ENCODE measurements around the gene SPATA33. TPM values are rescaled to one million over a fixed set of nuclear protein-coding genes. Genes with fewer than 3 reads are reported as not detected.

SPATA33 gene
- total RNA-seq, 1 donor = 3.3 TPM

DNA sequence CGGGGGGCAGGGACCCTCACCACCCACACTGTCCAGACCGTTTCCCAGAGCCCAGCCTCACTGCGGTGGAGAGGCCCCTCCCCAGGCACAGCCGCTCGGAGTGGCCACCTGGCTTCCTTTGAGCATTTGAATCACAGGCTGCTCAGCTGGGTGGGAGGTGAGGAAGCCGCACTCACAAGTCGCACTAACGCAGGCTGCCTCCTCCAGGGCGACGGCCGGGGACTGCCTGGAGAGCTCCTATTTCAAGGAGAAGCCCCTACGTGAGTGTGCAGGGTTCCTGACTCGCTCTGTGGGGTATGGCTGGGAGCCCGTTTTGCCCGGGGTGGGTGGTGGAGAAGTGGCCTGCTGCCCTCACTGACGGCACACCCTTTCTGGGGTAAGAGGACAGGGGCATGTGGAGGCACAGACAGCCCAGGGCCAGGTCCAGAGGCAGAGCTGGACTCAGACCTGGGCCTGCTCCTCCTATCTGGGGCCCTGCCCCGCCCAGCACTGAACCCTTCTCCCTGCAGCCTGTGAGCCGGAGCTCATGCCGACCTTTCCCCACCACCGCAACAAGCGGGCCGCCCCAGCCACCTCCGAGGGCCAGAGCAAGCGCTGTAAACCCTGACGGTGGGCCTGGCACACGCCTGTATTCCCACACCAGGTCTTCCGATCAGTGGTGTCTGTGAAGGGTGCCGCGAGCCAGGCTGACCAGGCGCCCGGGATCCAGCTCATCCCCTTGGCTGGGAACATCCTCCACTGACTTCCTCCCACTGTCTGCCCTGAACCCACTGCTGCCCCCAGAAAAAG is 37.6 kb downstream of the SPATA33 start:
- TF ChIP-seq, protein P1, sequence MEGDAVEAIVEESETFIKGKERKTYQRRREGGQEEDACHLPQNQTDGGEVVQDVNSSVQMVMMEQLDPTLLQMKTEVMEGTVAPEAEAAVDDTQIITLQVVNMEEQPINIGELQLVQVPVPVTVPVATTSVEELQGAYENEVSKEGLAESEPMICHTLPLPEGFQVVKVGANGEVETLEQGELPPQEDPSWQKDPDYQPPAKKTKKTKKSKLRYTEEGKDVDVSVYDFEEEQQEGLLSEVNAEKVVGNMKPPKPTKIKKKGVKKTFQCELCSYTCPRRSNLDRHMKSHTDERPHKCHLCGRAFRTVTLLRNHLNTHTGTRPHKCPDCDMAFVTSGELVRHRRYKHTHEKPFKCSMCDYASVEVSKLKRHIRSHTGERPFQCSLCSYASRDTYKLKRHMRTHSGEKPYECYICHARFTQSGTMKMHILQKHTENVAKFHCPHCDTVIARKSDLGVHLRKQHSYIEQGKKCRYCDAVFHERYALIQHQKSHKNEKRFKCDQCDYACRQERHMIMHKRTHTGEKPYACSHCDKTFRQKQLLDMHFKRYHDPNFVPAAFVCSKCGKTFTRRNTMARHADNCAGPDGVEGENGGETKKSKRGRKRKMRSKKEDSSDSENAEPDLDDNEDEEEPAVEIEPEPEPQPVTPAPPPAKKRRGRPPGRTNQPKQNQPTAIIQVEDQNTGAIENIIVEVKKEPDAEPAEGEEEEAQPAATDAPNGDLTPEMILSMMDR (IDR thresholded peaks at IDR 0.05; ENCODE audit: extremely low read depth, low read depth, low read length) = no peak
- Histone ChIP-seq H3K36me3 (ENCODE audit: insufficient read depth, low read length) (peaks cover 30% of the 10 kb centered on the region), H3K79me2 (ENCODE audit: insufficient read depth, low read length) (peaks cover 2% of the 10 kb centered on the region)

DNA sequence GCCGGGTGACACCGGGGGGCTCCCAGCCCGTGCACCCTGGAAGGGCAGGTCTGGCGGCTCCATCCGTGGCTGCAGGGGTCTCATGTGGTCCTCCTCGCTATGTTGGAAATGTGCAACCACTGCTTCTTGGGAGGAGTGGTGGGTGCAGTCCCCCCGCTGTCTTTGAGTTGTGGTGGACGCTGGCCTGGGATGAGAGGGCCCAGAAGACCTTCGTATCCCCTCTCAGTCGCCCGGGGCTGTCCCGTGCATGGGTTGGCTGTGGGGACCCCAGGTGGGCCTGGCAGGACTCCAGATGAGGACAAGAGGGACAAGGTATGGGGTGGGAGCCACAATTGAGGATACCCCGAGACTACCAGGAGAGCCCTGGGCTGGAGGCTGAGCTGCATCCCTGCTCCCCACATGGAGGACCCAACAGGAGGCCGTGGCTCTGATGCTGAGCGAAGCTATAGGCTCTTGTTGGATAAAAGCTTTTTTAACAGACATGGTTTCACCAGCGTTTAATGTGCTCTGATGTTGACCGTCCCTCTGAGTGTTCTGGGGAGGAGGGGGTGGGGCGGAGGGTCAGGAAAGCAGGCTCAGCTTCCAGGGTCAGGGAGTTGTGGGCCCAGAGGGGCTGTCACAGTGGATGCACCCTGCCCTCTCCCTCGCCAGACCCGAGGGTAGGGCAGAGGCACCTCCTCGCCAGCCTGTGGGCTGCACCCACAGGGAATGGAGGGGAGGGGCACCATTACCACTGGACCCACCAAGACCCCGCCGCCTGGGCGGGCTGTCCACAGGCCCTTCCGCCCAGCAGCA is 38.4 kb downstream of the SPATA33 start:
- Histone ChIP-seq H4K20me1 (ENCODE audit: insufficient read depth, low read length) (peaks cover 18% of the 10 kb centered on the region), H3K9me3 (ENCODE audit: low read depth, low read length) (no peaks in the 10 kb centered on the region), H3K27ac (ENCODE audit: low read depth, low read length) (no peak overlapping the region), H3K4me2 (ENCODE audit: insufficient read depth, low read length) (no peak overlapping the region), H3K4me3 (ENCODE audit: insufficient read depth, low read length) (no peak overlapping the region), H3K36me3 (ENCODE audit: insufficient read depth, low read length) (peaks cover 27% of the 10 kb centered on the region), H3K79me2 (ENCODE audit: insufficient read depth, low read length) (peaks cover 3% of the 10 kb centered on the region), H2AFZ (ENCODE audit: low read length) (no peak overlapping the region), H3K27me3 (ENCODE audit: insufficient read depth, low read length) (no peaks in the 10 kb centered on the region), H3K4me1 (ENCODE audit: insufficient read depth, low read length) (peaks cover 9% of the 10 kb centered on the region)
- peak; percentile 86 for DNase-seq (ENCODE audit: insufficient read length, low spot score, missing footprints)
- TF ChIP-seq, protein P1 (IDR thresholded peaks at IDR 0.05; ENCODE audit: extremely low read depth, low read depth, low read length) = no peak

More for the DNA sequence above, 37.6 kb downstream of the SPATA33 start:
- DNase-seq (ENCODE audit: insufficient read length, low spot score, missing footprints) = peak; percentile 90
- no peaks in the 10 kb centered on the region for H3K27me3 ChIP-seq (ENCODE audit: insufficient read depth, low read length)
- H2AFZ ChIP-seq (ENCODE audit: low read length) = no peak overlapping the region
- H3K4me2 ChIP-seq (ENCODE audit: insufficient read depth, low read length) = no peak overlapping the region
- H3K4me3 ChIP-seq (ENCODE audit: insufficient read depth, low read length) = no peak overlapping the region
- H3K27ac ChIP-seq (ENCODE audit: low read depth, low read length) = no peak overlapping the region
- H3K9me3 ChIP-seq (ENCODE audit: low read depth, low read length) = no peaks in the 10 kb centered on the region
- peaks cover 17% of the 10 kb centered on the region for H4K20me1 ChIP-seq (ENCODE audit: insufficient read depth, low read length)
- H3K4me1 ChIP-seq (ENCODE audit: insufficient read depth, low read length) = peaks cover 2% of the 10 kb centered on the region

- H3K27me3 ChIP-seq (ENCODE audit: insufficient read depth, low read length) = no peaks in the 10 kb centered on the region
- no peak overlapping the region for H2AFZ ChIP-seq (ENCODE audit: low read length)
- no peak overlapping the region for H3K27ac ChIP-seq (ENCODE audit: low read depth, low read length)
- H3K79me2 ChIP-seq (ENCODE audit: insufficient read depth, low read length) = peaks cover 3% of the 10 kb centered on the region
- H3K4me1 ChIP-seq (ENCODE audit: insufficient read depth, low read length) = peaks cover 9% of the 10 kb centered on the region
- H3K36me3 ChIP-seq (ENCODE audit: insufficient read depth, low read length) = peaks cover 21% of the 10 kb centered on the region
- H4K20me1 ChIP-seq (ENCODE audit: insufficient read depth, low read length) = peaks cover 18% of the 10 kb centered on the region
- no peak overlapping the region for H3K4me3 ChIP-seq (ENCODE audit: insufficient read depth, low read length)
- peak; percentile 80 for DNase-seq (ENCODE audit: insufficient read length, low spot score, missing footprints)
- H3K9me3 ChIP-seq (ENCODE audit: low read depth, low read length) = no peaks in the 10 kb centered on the region
- TF ChIP-seq, protein P1 (IDR thresholded peaks at IDR 0.05; ENCODE audit: extremely low read depth, low read depth, low read length) = no peak
- no peak overlapping the region for H3K4me2 ChIP-seq (ENCODE audit: insufficient read depth, low read length)
Measured at GRCh38 chr16:89696670-89697128, 39.1 kb downstream of the SPATA33 start.

GRCh38 chr16:89697161-89697615 is 39.6 kb downstream of the SPATA33 start:
- peak; percentile 86 for DNase-seq (ENCODE audit: insufficient read length, low spot score, missing footprints)
- H3K36me3 ChIP-seq (ENCODE audit: insufficient read depth, low read length) = peaks cover 17% of the 10 kb centered on the region
- peaks cover 11% of the 10 kb centered on the region for H3K4me1 ChIP-seq (ENCODE audit: insufficient read depth, low read length)
- TF ChIP-seq, protein P1 (IDR thresholded peaks at IDR 0.05; ENCODE audit: extremely low read depth, low read depth, low read length) = no peak
- no peaks in the 10 kb centered on the region for H3K9me3 ChIP-seq (ENCODE audit: low read depth, low read length)
- H3K4me3 ChIP-seq (ENCODE audit: insufficient read depth, low read length) = no peak overlapping the region
- H3K4me2 ChIP-seq (ENCODE audit: insufficient read depth, low read length) = no peak overlapping the region
- no peaks in the 10 kb centered on the region for H3K27me3 ChIP-seq (ENCODE audit: insufficient read depth, low read length)
- no peak overlapping the region for H3K27ac ChIP-seq (ENCODE audit: low read depth, low read length)
- peaks cover 3% of the 10 kb centered on the region for H3K79me2 ChIP-seq (ENCODE audit: insufficient read depth, low read length)
- no peak overlapping the region for H2AFZ ChIP-seq (ENCODE audit: low read length)
- H4K20me1 ChIP-seq (ENCODE audit: insufficient read depth, low read length) = peaks cover 18% of the 10 kb centered on the region

Data from osteoblast (primary cell).